CD4-positive, CD25-positive, alpha-beta regulatory T cell (primary cell): ENCODE data around the gene ZDHHC8. TPM values are rescaled to one million over a fixed set of nuclear protein-coding genes. Genes with fewer than 3 reads are reported as not detected.

Experiments
- ATAC-seq, 2 donors: fragments of 150-1000 bp; cut with Tn5 transposase; one replicate each; pipeline ENCODE4 v1.10.0; 2021; ENCODE audit warnings: low read depth in 2 of 2, moderate number of reproducible peaks in 2 of 2, moderate library complexity in 1 of 2
- DNase-seq, 3 donors: peaks; one replicate each; pipeline versions ENCODE4 v3.0.0 to v3.0.0-alpha.2; 2012 to 2022; ENCODE audit warnings: mixed read lengths in 1 of 3
- H3K27ac ChIP-seq: one replicate; pipeline ENCODE4 v1.7.0; 2013; ENCODE audit warnings: mild to moderate bottlenecking, low read length; ENCODE audit not compliant: insufficient read depth, poor library complexity, severe bottlenecking
- H3K27me3 ChIP-seq: one replicate; pipeline ENCODE4 v1.7.0; 2013; ENCODE audit warnings: low read length; ENCODE audit not compliant: control insufficient read depth, insufficient read depth
- H3K36me3 ChIP-seq: one replicate; pipeline ENCODE4 v1.7.0; 2013; ENCODE audit warnings: mild to moderate bottlenecking, low read length, moderate library complexity; ENCODE audit not compliant: control insufficient read depth, insufficient read depth
- H3K4me1 ChIP-seq: 2 replicates; pipeline ENCODE4 v1.7.0; 2013; ENCODE audit warnings: mild to moderate bottlenecking, low read length; ENCODE audit not compliant: insufficient read depth, control insufficient read depth, poor library complexity, severe bottlenecking
- H3K4me3 ChIP-seq: one replicate; pipeline ENCODE4 v1.7.0; 2013; ENCODE audit warnings: low read depth, mild to moderate bottlenecking, low read length, moderate library complexity
- H3K9me3 ChIP-seq, 2 experiments: 1 replicate in 1 of 2; 2 replicates in 1 of 2; pipeline ENCODE4 v1.7.0; 2013; ENCODE audit warnings: low read length in 2 of 2, mild to moderate bottlenecking in 1 of 2, moderate library complexity in 1 of 2; ENCODE audit not compliant: control insufficient read depth in 2 of 2
- H3K27ac Mint-ChIP-seq, 3 donors: one replicate each; pipeline ENCODE4 v1.8.0; 2020 to 2022; ENCODE audit warnings: mild to moderate bottlenecking in 3 of 3, mixed read lengths in 3 of 3, moderate library complexity in 2 of 3
- H3K27me3 Mint-ChIP-seq: one replicate; pipeline ENCODE4 v1.8.0; 2022; ENCODE audit warnings: mild to moderate bottlenecking, mixed read lengths
- H3K36me3 Mint-ChIP-seq: one replicate; pipeline ENCODE4 v1.8.0; 2020; ENCODE audit warnings: mixed read lengths
- H3K4me1 Mint-ChIP-seq, 4 donors: one replicate each; pipeline ENCODE4 v1.8.0; 2020 to 2022; ENCODE audit warnings: mixed read lengths in 4 of 4, mild to moderate bottlenecking in 1 of 4
- H3K4me3 Mint-ChIP-seq, 4 donors: one replicate each; pipeline ENCODE4 v1.8.0; 2020 to 2022; ENCODE audit warnings: mild to moderate bottlenecking in 4 of 4, mixed read lengths in 4 of 4, moderate library complexity in 3 of 4
- H3K9me3 Mint-ChIP-seq, 7 donors: one replicate each; pipeline ENCODE4 v1.8.0; 2020 to 2022; ENCODE audit warnings: mixed read lengths in 7 of 7, mild to moderate bottlenecking in 3 of 7, moderate library complexity in 2 of 7
- polyA plus RNA-seq, 4 donors: library from polyadenylated mRNA; unstranded; fragments of 300-500 nt; fragmentation: Illumina TruSeq; gene quantifications; one replicate each; pipeline ENCODE4 v1.2.3, GENCODE V29; 2021
- total RNA-seq: library from RNA; stranded (reverse); gene quantifications from one replicate; pipeline ENCODE4 v1.2.3, GENCODE V29; 2022

Gene ZDHHC8
- total and polyA plus RNA-seq, 5 donors from 2014 or later, result 1.2 to 76.7 (median 1.9) TPM

DNA sequence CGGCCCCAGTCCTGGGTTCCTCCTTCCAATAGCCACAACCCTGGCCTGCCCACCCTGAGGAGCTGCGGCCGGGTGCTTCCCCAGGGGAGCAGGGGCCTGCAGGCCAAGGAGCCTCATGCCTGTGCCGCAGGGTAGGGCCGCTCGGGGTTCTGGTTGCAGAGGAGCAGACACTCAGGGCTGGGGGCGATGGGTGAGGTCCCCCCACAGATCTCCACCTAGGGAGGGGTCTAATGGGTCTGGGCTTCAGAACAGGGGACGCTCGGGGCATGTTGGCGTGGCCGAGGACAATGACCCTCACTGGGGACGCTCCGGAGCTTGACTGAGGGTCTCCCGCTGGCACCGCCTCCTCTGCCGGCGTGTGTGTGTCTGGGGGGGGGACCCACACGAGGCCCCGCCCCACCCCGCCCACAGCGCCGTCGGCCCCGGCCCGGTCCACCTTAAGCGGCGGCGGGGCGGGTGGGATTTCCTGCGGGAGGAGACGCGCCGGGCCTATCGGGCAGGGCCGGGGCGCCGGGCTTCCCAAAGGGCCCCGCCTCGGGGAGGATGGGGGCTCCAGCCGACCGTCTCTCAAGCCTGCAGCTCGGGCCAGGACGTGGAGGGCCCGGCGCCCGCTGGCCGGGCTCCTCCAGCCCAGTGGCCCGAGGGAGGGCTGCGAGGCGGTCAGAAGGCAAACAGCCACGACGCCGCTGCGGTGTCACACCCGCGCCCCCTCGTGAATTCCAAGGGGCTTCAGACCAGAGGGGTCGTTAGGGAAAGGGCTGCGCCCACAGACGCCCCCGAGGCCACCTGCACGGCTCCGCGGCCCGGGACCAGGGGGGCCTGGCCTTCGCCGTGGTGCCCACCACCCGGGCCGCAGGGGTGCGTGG is 640 bp upstream of the ZDHHC8 start:
- H3K27ac Mint-ChIP-seq, result peak overlapping the region in 2 of 3 donors; percentile 48 to 59
- DNase-seq, result peak; percentile 73 to 84 (median 75)
- H3K4me3 ChIP-seq, result peak overlapping the region; percentile 26
- no peaks in the 10 kb centered on the region for H3K27me3 Mint-ChIP-seq
- peak overlapping the region; percentile 85 for H3K27ac ChIP-seq
- H3K27me3 ChIP-seq, result no peaks in the 10 kb centered on the region
- H3K4me3 Mint-ChIP-seq, result peak overlapping the region in 3 of 4 donors; percentile 64 to 84 (median 77)
- peaks cover 0 to 39% (median 16%) of the 10 kb centered on the region in 4 donors for H3K4me1 Mint-ChIP-seq
- no peaks in the 10 kb centered on the region for H3K9me3 Mint-ChIP-seq
- H3K36me3 ChIP-seq, result peaks cover 12% of the 10 kb centered on the region
- no peaks in the 10 kb centered on the region for H3K9me3 ChIP-seq
- ATAC-seq, result peak; percentile 78 to 79
- peaks cover 2% of the 10 kb centered on the region for H3K36me3 Mint-ChIP-seq
- peaks cover 28% of the 10 kb centered on the region for H3K4me1 ChIP-seq

DNA sequence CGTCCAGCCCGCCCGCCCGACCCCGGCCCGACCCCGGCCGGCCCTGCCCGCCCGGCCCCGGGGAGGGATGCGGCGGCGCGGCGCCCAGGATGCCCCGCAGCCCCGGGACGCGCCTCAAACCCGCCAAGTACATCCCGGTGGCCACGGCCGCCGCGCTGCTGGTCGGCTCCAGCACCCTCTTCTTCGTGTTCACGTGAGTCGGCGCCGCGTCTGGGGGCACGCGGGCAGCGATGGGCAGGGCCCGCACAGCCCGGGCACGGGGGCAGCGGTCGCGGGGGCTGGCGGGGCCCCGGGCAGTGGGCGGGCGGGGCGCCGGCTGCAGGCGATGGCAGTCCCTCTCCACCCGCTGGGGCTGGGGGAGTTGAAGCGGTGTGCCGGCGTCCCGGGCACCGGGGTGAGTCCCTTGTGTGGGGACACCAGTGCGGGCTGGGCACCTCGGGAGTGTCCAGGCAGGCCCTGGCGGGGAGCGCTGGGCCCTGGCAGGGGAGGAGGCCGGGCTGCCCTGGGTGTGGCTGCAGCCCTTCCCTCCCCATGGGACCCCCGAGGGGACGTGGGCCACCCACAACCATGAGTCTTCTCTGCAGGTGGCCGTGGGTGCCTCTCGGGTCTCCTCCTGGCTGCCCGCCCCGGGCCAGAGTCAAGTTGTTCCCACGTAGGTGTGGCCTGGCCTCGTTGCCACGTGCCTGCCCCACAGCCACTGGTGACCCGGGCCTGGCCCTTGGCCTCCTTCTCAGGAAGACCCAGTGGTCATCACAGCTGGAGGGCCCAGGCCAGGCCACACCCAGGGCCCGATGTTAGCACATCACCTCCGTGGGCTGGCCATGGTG is 468 bp downstream of the ZDHHC8 start:
- Histone ChIP-seq H3K27me3 (no peaks in the 10 kb centered on the region), H3K36me3 (peaks cover 6% of the 10 kb centered on the region), H3K4me3 (no peak overlapping the region), H3K4me1 (peaks cover 29% of the 10 kb centered on the region), H3K27ac (no peak overlapping the region), H3K9me3 (no peaks in the 10 kb centered on the region)
- DNase-seq (peak in 2 of 3 donors; percentile 26 to 28), ATAC-seq (no peak)
- Mint-ChIP-seq H3K9me3 (no peaks in the 10 kb centered on the region), H3K4me3 (peak overlapping the region; percentile 54 to 87 (median 83)), H3K27me3 (no peaks in the 10 kb centered on the region), H3K36me3 (no peaks in the 10 kb centered on the region), H3K4me1 (peaks cover 0 to 48% (median 22%) of the 10 kb centered on the region in 4 donors), H3K27ac (no peak overlapping the region)

DNA sequence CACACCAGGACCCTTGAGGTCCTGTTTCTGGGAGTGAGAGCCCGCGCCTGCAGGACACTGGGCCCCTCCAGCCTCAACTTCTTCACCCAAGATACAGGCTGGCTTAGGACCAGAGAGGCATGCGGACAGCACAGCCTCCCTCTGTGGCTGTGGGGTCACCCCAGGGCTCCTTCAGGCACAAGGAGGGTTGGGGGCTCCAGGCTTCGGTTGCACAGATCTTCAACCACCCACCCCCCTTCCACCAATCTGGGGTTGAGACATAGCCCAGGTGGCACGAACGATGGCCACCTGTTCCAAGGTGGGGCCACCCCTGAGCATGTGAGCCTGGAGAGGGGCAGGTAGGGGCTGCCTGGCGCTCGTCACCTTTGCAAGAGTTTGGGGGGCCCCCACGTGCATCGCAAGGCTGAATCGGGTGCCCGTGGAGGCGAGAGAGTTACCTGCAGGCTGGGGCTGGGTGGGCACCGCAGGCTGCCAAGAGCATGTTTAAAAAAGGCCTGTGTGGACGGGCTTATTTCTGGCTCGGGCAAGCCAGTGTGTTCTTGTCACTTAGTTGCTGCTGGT is 1.2 kb downstream of the ZDHHC8 start:
- no peak for DNase-seq
- Mint-ChIP-seq H3K36me3 (no peaks in the 10 kb centered on the region), H3K27ac (peak overlapping the region; percentile 15 to 87 (median 62)), H3K4me3 (peak overlapping the region; percentile 82 to 88 (median 86)), H3K4me1 (peaks cover 0 to 53% (median 22%) of the 10 kb centered on the region in 4 donors), H3K9me3 (no peaks in the 10 kb centered on the region), H3K27me3 (no peaks in the 10 kb centered on the region)
- peaks cover 31% of the 10 kb centered on the region for H3K4me1 ChIP-seq
- H3K36me3 ChIP-seq, result no peaks in the 10 kb centered on the region
- H3K27ac ChIP-seq, result no peak overlapping the region
- no peaks in the 10 kb centered on the region for H3K9me3 ChIP-seq
- no peaks in the 10 kb centered on the region for H3K27me3 ChIP-seq
- H3K4me3 ChIP-seq, result no peak overlapping the region
- ATAC-seq, result no peak

GRCh38 chr22:20133930-20134549 is 2.4 kb downstream of the ZDHHC8 start:
- H3K9me3 ChIP-seq, result no peaks in the 10 kb centered on the region
- no peaks in the 10 kb centered on the region for H3K36me3 ChIP-seq
- H3K27me3 Mint-ChIP-seq, result no peaks in the 10 kb centered on the region
- peaks cover 0 to 62% (median 20%) of the 10 kb centered on the region in 4 donors for H3K4me1 Mint-ChIP-seq
- ATAC-seq (no peak), DNase-seq (no peak)
- H3K4me1 ChIP-seq, result peaks cover 32% of the 10 kb centered on the region
- no peak overlapping the region for H3K4me3 ChIP-seq
- H3K27me3 ChIP-seq, result no peaks in the 10 kb centered on the region
- H3K27ac Mint-ChIP-seq, result peak overlapping the region; percentile 52 to 75 (median 62)
- H3K27ac ChIP-seq, result no peak overlapping the region
- peak overlapping the region; percentile 79 to 87 (median 83) for H3K4me3 Mint-ChIP-seq
- no peaks in the 10 kb centered on the region for H3K36me3 Mint-ChIP-seq
- no peaks in the 10 kb centered on the region for H3K9me3 Mint-ChIP-seq

- H3K9me3 Mint-ChIP-seq, result no peaks in the 10 kb centered on the region
- peaks cover 0 to 54% (median 16%) of the 10 kb centered on the region in 4 donors for H3K4me1 Mint-ChIP-seq
- no peaks in the 10 kb centered on the region for H3K36me3 Mint-ChIP-seq
- no peak overlapping the region for H3K4me3 ChIP-seq
- H3K4me1 ChIP-seq, result peaks cover 32% of the 10 kb centered on the region
- peak overlapping the region in 1 of 3 donors; percentile 82 for H3K27ac Mint-ChIP-seq
- H3K27me3 Mint-ChIP-seq, result no peaks in the 10 kb centered on the region
- peak overlapping the region in 3 of 4 donors; percentile 24 to 35 (median 26) for H3K4me3 Mint-ChIP-seq
- DNase-seq (no peak), ATAC-seq (no peak)
- no peak overlapping the region for H3K27ac ChIP-seq
- H3K36me3 ChIP-seq, result no peaks in the 10 kb centered on the region
- H3K27me3 ChIP-seq, result no peaks in the 10 kb centered on the region
- no peaks in the 10 kb centered on the region for H3K9me3 ChIP-seq
These were observed 3.7 kb downstream of the ZDHHC8 start for GRCh38 chr22:20135265-20135664.

GRCh38 chr22:20135806-20136602 is 4.4 kb downstream of the ZDHHC8 start:
- DNase-seq, result no peak
- H3K27ac ChIP-seq, result no peak overlapping the region
- Mint-ChIP-seq H3K4me1 (peaks cover 0 to 53% (median 16%) of the 10 kb centered on the region in 4 donors), H3K36me3 (no peaks in the 10 kb centered on the region), H3K4me3 (peak overlapping the region in 3 of 4 donors; percentile 61 to 83 (median 79)), H3K27ac (peak overlapping the region in 1 of 3 donors; percentile 87), H3K27me3 (no peaks in the 10 kb centered on the region), H3K9me3 (no peaks in the 10 kb centered on the region)
- no peaks in the 10 kb centered on the region for H3K36me3 ChIP-seq
- peaks cover 25% of the 10 kb centered on the region for H3K4me1 ChIP-seq
- ATAC-seq, result no peak
- no peaks in the 10 kb centered on the region for H3K9me3 ChIP-seq
- no peak overlapping the region for H3K4me3 ChIP-seq
- no peaks in the 10 kb centered on the region for H3K27me3 ChIP-seq

GRCh38 chr22:20136603-20136873 is 4.9 kb downstream of the ZDHHC8 start:
- no peak for ATAC-seq
- Histone ChIP-seq H3K36me3 (no peaks in the 10 kb centered on the region), H3K27ac (no peak overlapping the region), H3K4me1 (peaks cover 25% of the 10 kb centered on the region), H3K27me3 (no peaks in the 10 kb centered on the region), H3K9me3 (no peaks in the 10 kb centered on the region), H3K4me3 (no peak overlapping the region)
- peak overlapping the region in 1 of 3 donors; percentile 87 for H3K27ac Mint-ChIP-seq
- H3K27me3 Mint-ChIP-seq, result no peaks in the 10 kb centered on the region
- peak overlapping the region in 3 of 4 donors; percentile 61 to 83 (median 79) for H3K4me3 Mint-ChIP-seq
- H3K9me3 Mint-ChIP-seq, result no peaks in the 10 kb centered on the region
- H3K36me3 Mint-ChIP-seq, result no peaks in the 10 kb centered on the region
- H3K4me1 Mint-ChIP-seq, result peaks cover 0 to 53% (median 16%) of the 10 kb centered on the region in 4 donors
- DNase-seq, result no peak
